Smooth muscle cell (in vitro differentiated cells): ENCODE results near the gene C3orf20. TPM values are rescaled to one million over a fixed set of nuclear protein-coding genes. Genes with fewer than 3 reads are reported as not detected.

ENCODE experiments used
- DNase-seq: peaks from one replicate; lab custom pipeline; 2025; ENCODE audit not compliant: unreplicated experiment; lab: John Stamatoyannopoulos, UW
- H2AFZ ChIP-seq: fragments of 200-600 bp; sonication (generic); 2 replicates; pipeline ENCODE4 v1.6.0; 2016; ENCODE audit warnings: antibody characterized with exemption, low read depth, mild to moderate bottlenecking
- H3F3A ChIP-seq: fragments of 200-600 bp; sonication (generic); 2 replicates; pipeline ENCODE4 v1.6.0; 2017; ENCODE audit warnings: antibody characterized with exemption, low read depth
- H3K27ac ChIP-seq: fragments of 200-600 bp; sonication (generic); 2 replicates; pipeline ENCODE4 v1.5.1; 2016; ENCODE audit warnings: low read depth, mild to moderate bottlenecking
- H3K27me3 ChIP-seq: fragments of 200-600 bp; sonication (generic); 2 replicates; pipeline ENCODE4 v1.6.1; 2016; ENCODE audit warnings: low read depth, mild to moderate bottlenecking
- H3K36me3 ChIP-seq: fragments of 200-600 bp; sonication (generic); 2 replicates; pipeline ENCODE4 v1.5.1; 2016; ENCODE audit warnings: low read depth
- H3K4me1 ChIP-seq: fragments of 200-600 bp; sonication (generic); 2 replicates; pipeline ENCODE4 v1.5.1; 2016; ENCODE audit warnings: low read depth
- H3K4me2 ChIP-seq: fragments of 200-600 bp; sonication (generic); 2 replicates; pipeline ENCODE4 v1.6.0; 2016; ENCODE audit warnings: mild to moderate bottlenecking
- H3K4me3 ChIP-seq: fragments of 200-600 bp; sonication (generic); 2 replicates; pipeline ENCODE4 v1.5.1; 2016; ENCODE audit warnings: mild to moderate bottlenecking
- H3K79me2 ChIP-seq: fragments of 200-600 bp; sonication (generic); 2 replicates; pipeline ENCODE4 v1.6.0; 2016; ENCODE audit warnings: low read depth, mild to moderate bottlenecking
- H3K9ac ChIP-seq: fragments of 200-600 bp; sonication (generic); 2 replicates; pipeline ENCODE4 v1.6.0; 2016; ENCODE audit warnings: low read depth
- H3K9me3 ChIP-seq: fragments of 200-600 bp; sonication (generic); replicated peaks from 2 replicates; pipeline ENCODE4 v1.5.1; 2016; ENCODE audit warnings: low read depth
- H4K20me1 ChIP-seq: fragments of 200-600 bp; sonication (generic); 2 replicates; pipeline ENCODE4 v1.6.0; 2016; ENCODE audit warnings: low read depth
- WGBS: methylation state at CpG from one replicate; pipeline ENCODE4 v1.1.7; 2016; ENCODE audit warnings: low lambda C conversion rate; 5-methylcytosine and 5-hydroxymethylcytosine counted together
- polyA plus RNA-seq: library from polyadenylated mRNA; unstranded; fragments of >200 nt; fragmentation: Nextera tagmentation; extraction: Ambion mirVana; gene quantifications from 2 replicates; pipeline ENCODE4 v1.2.1, GENCODE V29; 2016
- total RNA-seq: library from RNA; depleted of rRNA; stranded (reverse); fragments of >200 nt; gene quantifications from 2 replicates; pipeline ENCODE4 v1.2.3, GENCODE V29; 2014
- TF ChIP-seq, protein P1 (sequence below): fragments of 200-600 bp; sonication (generic); IDR thresholded peaks from 2 replicates; pipeline ENCODE4 v1.5.1; 2017; ENCODE audit warnings: borderline replicate concordance, mild to moderate bottlenecking, antibody characterized with exemption; ENCODE audit not compliant: insufficient read depth, poor library complexity, severe bottlenecking

Gene C3orf20
- total and polyA plus RNA-seq, 2 experiments from 2014 or later = not detected

GRCh38 chr3:14660942-14661341, 14.0 kb upstream of the C3orf20 start:
- H3K9me3 ChIP-seq = no peaks in the 10 kb centered on the region
- 93% methylated on average over 4 of the region's 4 CpGs for WGBS
- H3K9ac ChIP-seq = no peak overlapping the region
- H3K79me2 ChIP-seq = no peaks in the 10 kb centered on the region
- no peak overlapping the region for H3K4me3 ChIP-seq
- H3K36me3 ChIP-seq = peaks cover 36% of the 10 kb centered on the region
- no peak for DNase-seq
- H3K27me3 ChIP-seq = no peaks in the 10 kb centered on the region
- H3F3A ChIP-seq = no peaks in the 10 kb centered on the region
- no peaks in the 10 kb centered on the region for H3K4me1 ChIP-seq
- TF ChIP-seq, protein P1, sequence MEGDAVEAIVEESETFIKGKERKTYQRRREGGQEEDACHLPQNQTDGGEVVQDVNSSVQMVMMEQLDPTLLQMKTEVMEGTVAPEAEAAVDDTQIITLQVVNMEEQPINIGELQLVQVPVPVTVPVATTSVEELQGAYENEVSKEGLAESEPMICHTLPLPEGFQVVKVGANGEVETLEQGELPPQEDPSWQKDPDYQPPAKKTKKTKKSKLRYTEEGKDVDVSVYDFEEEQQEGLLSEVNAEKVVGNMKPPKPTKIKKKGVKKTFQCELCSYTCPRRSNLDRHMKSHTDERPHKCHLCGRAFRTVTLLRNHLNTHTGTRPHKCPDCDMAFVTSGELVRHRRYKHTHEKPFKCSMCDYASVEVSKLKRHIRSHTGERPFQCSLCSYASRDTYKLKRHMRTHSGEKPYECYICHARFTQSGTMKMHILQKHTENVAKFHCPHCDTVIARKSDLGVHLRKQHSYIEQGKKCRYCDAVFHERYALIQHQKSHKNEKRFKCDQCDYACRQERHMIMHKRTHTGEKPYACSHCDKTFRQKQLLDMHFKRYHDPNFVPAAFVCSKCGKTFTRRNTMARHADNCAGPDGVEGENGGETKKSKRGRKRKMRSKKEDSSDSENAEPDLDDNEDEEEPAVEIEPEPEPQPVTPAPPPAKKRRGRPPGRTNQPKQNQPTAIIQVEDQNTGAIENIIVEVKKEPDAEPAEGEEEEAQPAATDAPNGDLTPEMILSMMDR = no peak
- H3K4me2 ChIP-seq = no peak overlapping the region
- H3K27ac ChIP-seq = no peak overlapping the region
- no peak overlapping the region for H2AFZ ChIP-seq
- peaks cover 3% of the 10 kb centered on the region for H4K20me1 ChIP-seq

DNA sequence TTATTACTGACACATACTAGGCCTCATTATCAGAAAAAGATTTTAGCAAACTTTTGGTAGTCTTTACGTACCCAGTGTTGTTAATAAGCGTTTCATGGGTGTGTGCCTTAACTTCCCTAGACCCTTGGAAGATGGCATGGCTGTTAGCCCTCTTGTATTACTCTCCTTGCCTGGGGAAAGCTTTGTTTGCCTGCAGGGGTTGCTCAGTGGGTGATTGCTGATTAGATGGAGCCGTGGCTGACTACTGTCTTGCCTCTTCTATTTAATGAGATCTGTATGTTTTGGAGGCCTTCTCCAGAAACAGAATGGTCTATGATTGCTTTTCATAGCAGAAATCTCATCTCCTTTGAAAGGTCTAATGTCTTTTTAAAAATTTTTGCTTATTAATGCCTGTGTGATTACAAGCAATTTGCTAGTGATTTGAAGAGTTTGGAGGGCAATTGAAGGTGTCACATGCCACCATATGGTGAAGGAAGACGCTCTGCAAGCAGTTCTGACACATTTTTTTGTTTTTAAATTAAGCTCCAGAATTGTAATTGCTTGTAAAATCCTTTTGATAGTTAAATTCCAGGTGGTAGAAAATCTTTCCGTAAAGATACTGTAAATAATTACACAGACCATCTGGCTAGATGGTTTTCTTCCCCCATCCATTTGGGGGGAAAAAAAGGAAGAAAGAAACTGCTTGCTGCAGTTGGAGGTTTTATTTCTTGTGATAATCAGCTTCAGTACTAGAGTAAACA, 11.4 kb upstream of the C3orf20 start:
- TF ChIP-seq, protein P1 = no peak

DNA sequence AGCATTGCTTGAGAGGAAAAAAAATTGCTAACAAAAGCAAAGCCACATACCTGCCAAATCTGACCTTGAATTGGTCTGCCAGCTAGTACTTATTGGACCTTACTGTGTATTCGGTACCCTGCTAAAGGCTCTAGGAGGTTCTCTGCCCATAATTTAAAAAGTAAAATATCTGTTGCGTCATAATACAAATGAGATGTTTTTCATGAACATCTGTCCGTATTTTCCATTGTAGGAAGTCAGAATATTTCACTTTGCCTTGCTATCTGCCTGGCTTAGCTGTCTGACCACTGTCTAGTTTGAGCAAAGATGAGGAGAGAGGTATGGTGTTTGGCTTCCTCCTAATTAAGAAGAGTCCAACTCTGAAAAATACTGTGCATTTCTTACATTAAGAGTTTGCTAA, 10.8 kb upstream of the C3orf20 start:
- H4K20me1 ChIP-seq = peaks cover 6% of the 10 kb centered on the region
- DNase-seq = no peak
- H3K36me3 ChIP-seq = peaks cover 41% of the 10 kb centered on the region
- H3K4me2 ChIP-seq = no peak overlapping the region
- no peak overlapping the region for H2AFZ ChIP-seq
- no peak overlapping the region for H3K27ac ChIP-seq
- H3K4me1 ChIP-seq = no peaks in the 10 kb centered on the region
- no peaks in the 10 kb centered on the region for H3K9me3 ChIP-seq
- H3K79me2 ChIP-seq = no peaks in the 10 kb centered on the region
- peaks cover 3% of the 10 kb centered on the region for H3F3A ChIP-seq
- no peak overlapping the region for H3K9ac ChIP-seq
- H3K27me3 ChIP-seq = no peaks in the 10 kb centered on the region
- WGBS = 83% methylated on average over 3 of the region's 3 CpGs
- TF ChIP-seq, protein P1 = no peak
- no peak overlapping the region for H3K4me3 ChIP-seq

More for the DNA sequence above, 11.4 kb upstream of the C3orf20 start:
- Histone ChIP-seq H3K4me3 (no peak overlapping the region), H4K20me1 (peaks cover 4% of the 10 kb centered on the region), H3F3A (peaks cover 2% of the 10 kb centered on the region), H3K79me2 (no peaks in the 10 kb centered on the region), H3K9ac (no peak overlapping the region), H3K27me3 (no peaks in the 10 kb centered on the region), H3K27ac (no peak overlapping the region), H3K4me2 (no peak overlapping the region), H2AFZ (no peak overlapping the region), H3K9me3 (no peaks in the 10 kb centered on the region), H3K4me1 (no peaks in the 10 kb centered on the region), H3K36me3 (peaks cover 46% of the 10 kb centered on the region)
- WGBS = 83% methylated on average over 5 of the region's 5 CpGs
- DNase-seq = no peak

DNA sequence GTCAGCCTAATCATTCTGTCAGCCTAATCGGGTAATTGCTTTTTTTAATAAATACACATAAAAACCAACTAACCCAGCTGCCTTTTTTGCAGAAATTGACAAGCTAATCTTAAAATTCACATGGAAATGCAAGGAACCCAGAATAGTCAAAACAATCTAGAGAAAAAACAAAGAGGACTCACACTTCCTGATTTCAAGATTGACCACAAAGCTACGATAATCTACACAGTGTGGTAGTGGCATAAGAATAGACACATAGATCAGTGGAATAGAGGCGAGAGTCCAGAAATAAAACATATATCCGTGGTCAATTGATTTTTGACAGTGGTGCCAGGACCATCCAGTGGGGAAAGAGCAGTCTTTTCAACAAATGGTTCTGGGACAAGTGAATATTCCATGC, 2.4 kb upstream of the C3orf20 start:
- H4K20me1 ChIP-seq = peaks cover 3% of the 10 kb centered on the region
- H3K4me2 ChIP-seq = no peak overlapping the region
- DNase-seq = no peak
- no peak overlapping the region for H3K27ac ChIP-seq
- no peaks in the 10 kb centered on the region for H3K27me3 ChIP-seq
- H3K36me3 ChIP-seq = peaks cover 21% of the 10 kb centered on the region
- H3K9ac ChIP-seq = no peak overlapping the region
- H3K4me3 ChIP-seq = no peak overlapping the region
- peaks cover 11% of the 10 kb centered on the region for H3F3A ChIP-seq
- 91% methylated on average over 4 of the region's 4 CpGs for WGBS
- H3K4me1 ChIP-seq = no peaks in the 10 kb centered on the region
- no peak overlapping the region for H2AFZ ChIP-seq
- TF ChIP-seq, protein P1 = no peak
- H3K9me3 ChIP-seq = no peaks in the 10 kb centered on the region
- H3K79me2 ChIP-seq = no peaks in the 10 kb centered on the region
